HG03469 (cell line): ENCODE results near the gene FXYD7.

Source experiments
- ATAC-seq: cut with Tn5 transposase; IDR thresholded peaks from one replicate; pipeline ENCODE4 v1.9.1; 2021; ENCODE audit warnings: mild to moderate bottlenecking, moderate library complexity, moderate number of reproducible peaks; ENCODE audit not compliant: unreplicated experiment

Gene FXYD7

DNA sequence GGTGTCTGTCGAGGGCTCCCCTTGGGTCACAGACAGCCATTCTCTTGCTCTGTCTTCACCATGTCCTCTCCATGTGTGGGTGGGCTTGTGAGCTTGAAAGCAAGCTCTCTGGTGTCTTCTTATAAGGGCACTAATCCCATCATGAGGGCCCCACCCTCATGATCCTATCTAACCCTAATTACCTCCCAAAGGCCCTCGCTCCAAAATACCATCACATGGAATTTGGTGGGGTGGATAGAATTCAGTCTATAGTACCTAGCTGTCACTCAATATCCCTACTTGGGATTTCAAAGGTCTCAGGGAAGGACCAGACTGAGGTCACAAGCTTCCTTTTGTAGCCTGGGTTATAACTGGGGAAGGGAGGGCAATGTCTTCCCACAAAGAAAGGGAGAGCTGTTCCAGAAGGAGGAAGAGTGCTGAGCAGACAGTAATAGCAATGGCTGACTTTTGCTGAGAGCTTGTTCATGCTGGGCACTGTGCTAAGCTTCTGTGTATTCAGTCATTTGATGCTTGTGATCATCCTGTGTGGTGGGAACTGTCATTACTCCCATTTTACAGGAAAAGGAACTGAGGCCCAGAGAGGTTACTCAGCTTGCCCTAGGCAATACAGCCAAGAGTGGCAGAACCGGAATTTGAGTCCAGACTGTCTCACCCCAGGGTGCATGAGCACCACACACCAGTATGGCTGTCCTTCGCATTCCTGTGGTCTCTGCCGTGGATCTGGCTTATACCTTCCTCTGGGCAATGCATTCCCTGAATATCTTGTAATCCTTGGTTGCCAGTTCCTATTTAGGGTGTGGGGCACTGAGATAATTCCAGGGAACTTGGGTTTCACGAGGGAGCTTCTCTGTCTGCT lies 19.6 kb downstream of the FXYD7 start:
- no peak for ATAC-seq

GRCh38 chr19:35164418-35164817 lies 21.4 kb downstream of the FXYD7 start:
- no peak for ATAC-seq

- ATAC-seq: no peak
Measured at GRCh38 chr19:35165200-35166058, 22.4 kb downstream of the FXYD7 start.

DNA sequence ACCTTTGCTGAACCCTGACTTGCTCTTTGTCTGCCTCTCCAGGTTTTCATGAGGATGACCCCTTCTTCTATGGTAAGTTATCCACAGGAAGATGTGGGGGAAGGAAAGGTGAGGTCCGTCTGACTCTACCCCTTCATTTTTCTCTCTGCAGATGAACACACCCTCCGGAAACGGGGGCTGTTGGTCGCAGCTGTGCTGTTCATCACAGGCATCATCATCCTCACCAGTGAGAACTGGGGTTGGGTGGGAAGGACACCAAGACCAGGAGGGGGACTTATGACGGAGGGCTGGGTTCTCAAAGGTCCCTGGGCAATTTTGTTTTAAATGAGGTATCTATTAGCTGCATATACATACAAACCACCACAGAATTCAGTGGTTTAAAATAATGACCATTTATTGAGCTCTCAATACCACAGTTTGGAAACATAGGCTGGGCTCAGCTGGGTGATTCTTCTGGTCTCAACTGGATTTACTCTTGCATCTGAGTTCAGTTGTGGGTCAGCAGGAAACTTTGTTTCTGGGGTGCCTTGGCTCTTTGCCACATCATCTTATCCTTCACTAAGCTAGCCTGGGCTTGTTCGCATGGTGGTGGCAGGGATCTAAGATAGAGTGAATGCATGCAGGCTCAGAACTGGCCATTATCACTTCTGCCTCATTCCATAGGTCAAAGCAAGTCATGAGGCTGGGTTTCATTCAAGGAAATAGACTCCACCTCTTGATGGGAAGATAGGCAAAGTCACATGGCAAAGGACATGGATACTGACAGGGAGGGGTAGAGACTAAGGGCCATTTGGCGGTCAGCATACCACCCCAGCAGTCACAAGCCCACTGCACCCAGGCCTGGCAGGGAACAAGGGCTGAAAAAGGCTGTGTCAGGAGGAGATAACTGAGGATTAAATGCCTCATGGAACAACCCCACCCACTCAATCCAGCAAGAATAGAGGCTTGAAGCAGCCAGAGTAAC lies 23.3 kb downstream of the FXYD7 start:
- no peak for ATAC-seq

DNA sequence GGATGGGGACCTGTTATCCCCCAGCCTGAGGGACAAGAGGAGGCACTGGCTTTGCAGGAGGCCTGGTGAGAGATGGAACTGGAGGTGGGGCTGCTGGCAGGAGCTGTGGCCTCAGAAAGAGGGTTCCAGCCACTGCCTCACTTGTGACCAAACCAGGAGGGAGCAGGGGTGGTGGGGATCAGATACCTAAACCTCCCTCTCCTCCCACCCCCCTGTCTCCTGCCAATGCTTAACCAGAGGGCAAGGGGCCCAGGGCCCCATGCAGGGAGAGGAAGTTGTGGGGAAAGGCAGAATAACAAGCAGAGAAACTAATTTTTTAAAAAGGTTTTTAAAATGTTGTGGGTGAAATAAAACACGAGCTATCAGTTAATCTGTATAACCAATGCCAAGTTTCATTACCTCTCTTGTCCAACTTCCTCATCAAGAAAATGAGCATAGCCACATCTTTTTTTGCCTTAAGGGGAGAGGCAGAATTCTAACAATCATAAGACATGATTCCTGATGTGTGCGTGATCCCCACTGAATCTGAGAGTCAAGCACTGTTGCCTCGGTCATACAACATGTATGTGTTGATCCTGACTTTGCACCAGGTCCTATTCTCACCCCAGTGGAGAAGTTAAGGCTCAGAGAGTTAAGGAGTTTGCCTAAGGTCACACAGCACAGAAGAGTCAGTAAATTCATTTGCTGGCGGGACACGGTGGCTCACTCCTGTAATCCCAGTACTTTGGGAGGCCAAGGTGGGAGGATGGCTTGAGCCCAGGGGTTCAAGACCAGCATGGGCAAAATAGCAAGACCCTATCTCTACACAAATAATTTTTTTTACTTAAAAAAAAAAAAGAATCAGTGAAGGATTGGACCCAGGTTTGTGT lies 24.4 kb downstream of the FXYD7 start:
- ATAC-seq: no peak

- no peak for ATAC-seq
Measured at GRCh38 chr19:35168196-35168595, 25.1 kb downstream of the FXYD7 start.

DNA sequence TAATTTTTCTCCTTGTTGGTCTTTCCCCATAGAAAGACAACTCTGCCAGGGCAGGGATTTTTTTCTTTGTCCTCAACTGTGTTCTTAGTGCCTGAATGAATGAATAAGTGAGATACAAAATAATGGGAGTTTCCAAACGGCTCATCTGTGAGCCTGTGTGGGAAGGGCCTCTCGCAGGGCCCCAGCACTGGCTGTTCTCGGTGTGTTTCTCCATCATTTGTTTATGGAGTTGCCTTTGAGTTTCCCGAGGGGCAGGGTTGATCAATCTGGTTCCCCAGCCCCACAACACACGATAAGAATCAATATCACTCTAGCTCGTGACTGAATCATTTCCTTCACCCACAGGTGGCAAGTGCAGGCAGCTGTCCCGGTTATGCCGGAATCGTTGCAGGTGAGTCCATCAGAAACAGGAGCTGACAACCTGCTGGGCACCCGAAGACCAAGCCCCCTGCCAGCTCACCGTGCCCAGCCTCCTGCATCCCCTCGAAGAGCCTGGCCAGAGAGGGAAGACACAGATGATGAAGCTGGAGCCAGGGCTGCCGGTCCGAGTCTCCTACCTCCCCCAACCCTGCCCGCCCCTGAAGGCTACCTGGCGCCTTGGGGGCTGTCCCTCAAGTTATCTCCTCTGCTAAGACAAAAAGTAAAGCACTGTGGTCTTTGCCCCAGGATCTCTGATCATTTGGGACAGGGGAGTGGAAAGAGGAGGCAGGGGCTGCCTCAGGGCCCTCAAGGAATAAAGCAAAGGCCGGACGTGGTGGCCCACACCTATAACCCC lies 26.4 kb downstream of the FXYD7 start:
- no peak for ATAC-seq

GRCh38 chr19:35170359-35171061 lies 27.5 kb downstream of the FXYD7 start:
- ATAC-seq: no peak

GRCh38 chr19:35171730-35172129 lies 28.7 kb downstream of the FXYD7 start:
- no peak for ATAC-seq

DNA sequence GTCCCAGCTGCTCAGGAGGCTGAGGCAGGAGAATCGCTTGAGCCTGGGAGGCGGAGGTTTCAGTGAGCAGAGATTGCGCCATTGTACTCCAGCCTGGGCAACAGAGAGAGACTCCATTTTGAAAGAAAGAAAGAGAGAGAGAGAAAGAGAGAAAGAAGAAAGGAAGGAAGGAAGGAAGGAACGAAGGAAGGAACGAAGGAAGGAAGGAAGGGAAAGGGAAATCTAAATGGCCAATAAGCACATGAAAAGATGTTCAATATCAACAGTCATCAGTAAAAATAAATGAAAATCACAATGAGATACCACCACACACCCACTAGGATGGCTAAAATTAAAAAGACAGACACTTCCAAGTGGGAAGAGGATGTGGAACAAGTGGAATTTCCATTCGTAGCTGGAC lies 31.2 kb downstream of the FXYD7 start:
- no peak for ATAC-seq

- ATAC-seq: no peak
Measured at GRCh38 chr19:35176181-35176570, 33.1 kb downstream of the FXYD7 start.

GRCh38 chr19:35177377-35178274 lies 34.6 kb downstream of the FXYD7 start:
- ATAC-seq: no peak

DNA sequence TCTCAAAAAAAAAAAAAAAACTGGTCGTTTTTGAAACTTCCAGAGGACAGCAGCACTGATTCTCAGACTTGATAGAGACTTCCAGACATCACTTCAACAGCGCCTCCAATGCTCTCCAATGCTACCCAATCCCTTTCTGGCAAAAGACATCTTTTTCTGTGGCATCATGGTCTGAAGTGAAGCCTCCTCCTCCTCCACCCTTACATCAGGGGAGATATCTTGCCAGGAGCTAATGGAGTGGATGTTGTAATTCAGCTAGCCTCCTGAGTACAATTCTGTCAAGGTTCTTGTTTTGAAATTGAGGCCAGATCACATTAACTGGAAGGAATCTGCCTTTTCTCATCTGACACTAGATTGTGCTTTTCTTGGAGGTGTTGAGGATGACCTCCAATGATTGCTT lies 35.6 kb downstream of the FXYD7 start:
- no peak for ATAC-seq

DNA sequence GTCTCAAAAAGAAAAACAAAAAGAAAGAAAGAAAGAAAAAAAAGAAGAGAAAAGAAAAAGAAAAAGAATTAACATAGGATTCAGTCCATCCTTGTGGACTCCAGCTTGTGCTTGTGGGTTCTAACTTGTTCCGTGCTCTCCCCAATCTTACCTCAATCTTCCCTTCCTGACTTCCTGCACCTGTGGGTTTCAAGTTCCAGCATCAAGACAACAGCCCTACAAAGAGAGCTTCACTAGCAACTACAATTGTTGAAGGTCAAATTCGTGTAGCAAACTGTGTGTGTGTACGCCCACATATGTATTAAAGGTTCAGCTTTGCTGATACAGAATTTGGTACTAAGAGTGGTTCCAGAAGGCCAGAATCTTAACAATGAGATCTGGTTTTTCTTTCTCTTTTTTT lies 36.8 kb downstream of the FXYD7 start:
- no peak for ATAC-seq

- no peak for ATAC-seq
Measured at GRCh38 chr19:35181387-35181786, 38.3 kb downstream of the FXYD7 start.

- ATAC-seq: no peak
Measured at GRCh38 chr19:35184267-35184666, 41.2 kb downstream of the FXYD7 start.

DNA sequence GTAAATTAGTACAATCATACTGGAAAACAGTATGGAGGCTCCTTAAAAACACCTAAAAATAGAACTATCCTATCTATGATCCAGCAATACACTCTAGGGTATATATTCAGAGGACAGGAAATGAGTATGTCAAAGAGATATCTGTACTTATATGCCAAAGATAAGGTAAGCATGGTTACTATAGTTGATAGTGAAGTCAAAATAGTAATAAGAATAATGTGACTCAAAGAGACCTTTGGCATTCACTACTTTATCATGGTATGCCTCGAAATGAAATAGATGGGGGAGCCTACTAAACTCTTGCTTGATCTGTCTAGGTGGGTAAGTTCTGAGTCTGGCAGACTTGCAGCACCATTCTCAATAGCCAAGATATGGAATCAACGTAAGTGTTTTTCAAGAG lies 41.8 kb downstream of the FXYD7 start:
- ATAC-seq: no peak
